ENCODE measurements around the gene EPN1. TPM values are rescaled to one million over a fixed set of nuclear protein-coding genes. Genes with fewer than 3 reads are reported as not detected.

EPN1 gene
- total and polyA plus RNA-seq, 2 donors from 2014 or later, result 138 to 145 TPM

DNA sequence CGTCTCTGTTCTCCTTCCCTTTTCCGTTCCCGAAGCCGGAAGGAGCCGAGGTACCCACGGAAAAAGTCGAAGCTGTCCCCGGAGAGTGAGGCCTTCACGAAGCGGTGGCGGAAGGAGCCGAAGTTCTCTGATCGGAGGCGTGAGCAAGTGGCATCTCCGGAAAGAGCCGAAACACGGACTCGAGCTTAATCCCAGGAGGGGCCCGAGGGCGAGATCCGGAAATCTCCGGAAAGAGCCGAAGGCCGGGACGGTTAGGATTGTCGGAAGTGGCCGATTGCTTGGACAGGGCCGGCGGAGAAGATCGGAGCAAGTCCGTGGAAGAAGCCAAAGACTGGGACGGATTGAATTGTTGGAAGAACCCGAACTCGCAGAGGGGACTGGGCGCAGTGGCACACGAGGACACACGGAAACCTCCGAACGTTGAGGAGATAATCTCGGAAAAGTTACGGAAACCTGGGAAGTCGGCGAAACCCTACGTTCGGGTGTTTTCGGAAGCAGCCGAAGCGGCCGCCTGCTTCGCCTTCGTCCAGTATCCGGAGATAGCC lies 20.6 kb upstream of the EPN1 start:
- Histone ChIP-seq H3K27me3 (ENCODE audit: control insufficient read depth, insufficient read depth, low read length) (no peaks in the 10 kb centered on the region), H3K4me3 (ENCODE audit: low read length in 3 of 3) (peak overlapping the region; percentile 95 to 97 (median 96)), H3K36me3 (ENCODE audit: control insufficient read depth in 2 of 3, insufficient read depth in 3 of 3, low read length in 3 of 3) (no peaks in the 10 kb centered on the region), H3K27ac (ENCODE audit: low read depth in 2 of 2, low read length in 2 of 2) (peak overlapping the region; percentile 99), H3K9ac (ENCODE audit: low read length in 3 of 3) (peak overlapping the region; percentile 96 to 98 (median 97)), H3K4me1 (ENCODE audit: control insufficient read depth in 2 of 3, insufficient read depth in 2 of 3, low read depth in 1 of 3, low read length in 3 of 3) (peaks cover 8 to 31% (median 10%) of the 10 kb centered on the region in 3 donors), H3K9me3 (ENCODE audit: control insufficient read depth in 2 of 3, insufficient read depth in 1 of 3, low read length in 3 of 3) (no peaks in the 10 kb centered on the region)
- FAIRE-seq, result peak; percentile 95
- peak; percentile 100 for DNase-seq
- intact Hi-C loops (cut with DNase I), result no loop called here
- TF ChIP-seq, protein P1, sequence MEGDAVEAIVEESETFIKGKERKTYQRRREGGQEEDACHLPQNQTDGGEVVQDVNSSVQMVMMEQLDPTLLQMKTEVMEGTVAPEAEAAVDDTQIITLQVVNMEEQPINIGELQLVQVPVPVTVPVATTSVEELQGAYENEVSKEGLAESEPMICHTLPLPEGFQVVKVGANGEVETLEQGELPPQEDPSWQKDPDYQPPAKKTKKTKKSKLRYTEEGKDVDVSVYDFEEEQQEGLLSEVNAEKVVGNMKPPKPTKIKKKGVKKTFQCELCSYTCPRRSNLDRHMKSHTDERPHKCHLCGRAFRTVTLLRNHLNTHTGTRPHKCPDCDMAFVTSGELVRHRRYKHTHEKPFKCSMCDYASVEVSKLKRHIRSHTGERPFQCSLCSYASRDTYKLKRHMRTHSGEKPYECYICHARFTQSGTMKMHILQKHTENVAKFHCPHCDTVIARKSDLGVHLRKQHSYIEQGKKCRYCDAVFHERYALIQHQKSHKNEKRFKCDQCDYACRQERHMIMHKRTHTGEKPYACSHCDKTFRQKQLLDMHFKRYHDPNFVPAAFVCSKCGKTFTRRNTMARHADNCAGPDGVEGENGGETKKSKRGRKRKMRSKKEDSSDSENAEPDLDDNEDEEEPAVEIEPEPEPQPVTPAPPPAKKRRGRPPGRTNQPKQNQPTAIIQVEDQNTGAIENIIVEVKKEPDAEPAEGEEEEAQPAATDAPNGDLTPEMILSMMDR (IDR thresholded peaks at IDR 0.05; ENCODE audit: borderline replicate concordance, extremely low read depth, insufficient read depth), result no peak

DNA sequence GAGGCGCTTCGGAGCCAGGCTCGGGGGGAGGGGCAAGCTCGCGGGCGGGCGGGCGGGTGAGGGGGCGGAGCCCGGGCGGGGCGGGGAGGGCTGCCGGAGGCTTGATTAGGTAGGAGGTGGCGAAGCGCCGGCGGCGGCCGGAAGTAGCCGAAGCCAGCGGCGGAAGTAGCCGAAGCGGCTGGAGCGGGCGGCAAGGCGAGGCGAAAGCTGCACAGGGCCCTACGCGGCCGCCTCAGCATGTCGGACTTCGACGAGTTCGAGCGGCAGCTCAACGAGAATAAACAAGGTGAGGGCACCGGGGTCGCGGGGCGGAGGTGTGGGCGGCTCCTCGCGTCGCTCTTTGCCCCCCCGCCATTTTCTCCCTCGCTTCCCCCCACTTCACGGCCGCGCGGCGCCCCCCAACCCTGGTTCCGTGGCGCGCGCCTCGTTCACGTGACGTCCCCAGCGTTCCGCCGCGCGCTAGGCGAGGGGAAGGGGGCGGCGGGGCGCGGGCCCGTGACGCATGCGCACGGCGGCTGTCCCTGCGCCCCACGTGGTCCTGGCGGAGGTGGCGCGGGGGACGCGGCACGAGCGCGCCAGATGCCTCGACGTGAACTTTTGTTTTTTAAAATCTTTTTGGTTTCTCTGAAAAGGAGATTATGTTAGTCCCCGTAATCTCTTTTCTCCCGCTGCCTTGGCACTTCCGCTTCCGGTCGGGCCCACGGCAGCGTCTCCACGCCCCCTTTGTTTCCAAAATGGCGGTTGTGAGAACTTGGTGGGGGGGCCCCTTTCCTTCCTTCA lies 20.0 kb upstream of the EPN1 start, which contains the start of gene U2AF2:
Gene U2AF2 (plus strand): TSS at position 168 of the 780 bp plus-strand sequence. CDS start 70 bp downstream, at position 238.
- no peaks in the 10 kb centered on the region for H3K9me3 ChIP-seq (ENCODE audit: control insufficient read depth in 2 of 3, insufficient read depth in 1 of 3, low read length in 3 of 3)
- FAIRE-seq (no peak), DNase-seq (peak; percentile 97 to 99 (median 98))
- TF ChIP-seq, protein P1 (IDR thresholded peaks at IDR 0.05; ENCODE audit: borderline replicate concordance, extremely low read depth, insufficient read depth), result no peak
- peak within 1 kb of the TSS; percentile 96 to 98 (median 97) for H3K9ac ChIP-seq (ENCODE audit: low read length in 3 of 3)
- H3K4me3 ChIP-seq (ENCODE audit: low read length in 3 of 3), result peak within 1 kb of the TSS; percentile 95 to 97 (median 96)
- peaks cover 8 to 29% (median 10%) of the 10 kb centered on the region in 3 donors for H3K4me1 ChIP-seq (ENCODE audit: control insufficient read depth in 2 of 3, insufficient read depth in 2 of 3, low read depth in 1 of 3, low read length in 3 of 3)
- intact Hi-C loops (cut with DNase I), result no loop called here
- no peaks in the 10 kb centered on the region for H3K27me3 ChIP-seq (ENCODE audit: control insufficient read depth, insufficient read depth, low read length)
- H3K27ac ChIP-seq (ENCODE audit: low read depth in 2 of 2, low read length in 2 of 2), result peak within 1 kb of the TSS; percentile 99
- no peaks in the 10 kb centered on the region for H3K36me3 ChIP-seq (ENCODE audit: control insufficient read depth in 2 of 3, insufficient read depth in 3 of 3, low read length in 3 of 3)

DNA sequence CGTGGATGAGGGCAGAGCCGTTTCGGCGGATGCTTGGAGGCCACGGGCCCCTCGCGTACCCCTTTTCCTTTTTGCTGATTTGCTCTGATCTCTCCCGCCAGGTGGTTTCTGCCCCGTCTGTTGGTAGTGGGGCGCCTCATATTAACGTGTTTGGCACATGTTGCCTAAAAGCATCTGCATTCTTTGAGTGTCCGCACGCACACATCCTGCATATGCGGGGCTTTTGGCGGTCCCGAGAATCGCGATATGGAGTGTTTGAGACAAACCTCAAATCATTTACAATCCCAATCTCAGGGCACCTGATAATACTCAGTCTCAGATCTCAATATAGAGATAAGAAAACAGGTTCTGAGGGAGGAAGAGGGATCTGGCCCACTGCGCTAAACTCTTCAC lies 19.4 kb upstream of the EPN1 start:
- Histone ChIP-seq H3K36me3 (ENCODE audit: control insufficient read depth in 2 of 3, insufficient read depth in 3 of 3, low read length in 3 of 3) (peaks cover 0 to 3% (median 0%) of the 10 kb centered on the region in 3 donors), H3K4me1 (ENCODE audit: control insufficient read depth in 2 of 3, insufficient read depth in 2 of 3, low read depth in 1 of 3, low read length in 3 of 3) (peaks cover 8 to 29% (median 10%) of the 10 kb centered on the region in 3 donors), H3K27me3 (ENCODE audit: control insufficient read depth, insufficient read depth, low read length) (no peaks in the 10 kb centered on the region), H3K4me3 (ENCODE audit: low read length in 3 of 3) (peak overlapping the region; percentile 73 to 87 (median 78)), H3K9me3 (ENCODE audit: control insufficient read depth in 2 of 3, insufficient read depth in 1 of 3, low read length in 3 of 3) (no peaks in the 10 kb centered on the region), H3K9ac (ENCODE audit: low read length in 3 of 3) (peak overlapping the region; percentile 52 to 81 (median 71)), H3K27ac (ENCODE audit: low read depth in 2 of 2, low read length in 2 of 2) (peak overlapping the region; percentile 98 to 99)
- FAIRE-seq (no peak), DNase-seq (no peak)
- TF ChIP-seq, protein P1 (IDR thresholded peaks at IDR 0.05; ENCODE audit: borderline replicate concordance, extremely low read depth, insufficient read depth), result no peak
- intact Hi-C loops (cut with DNase I), result no loop called here
